ENCODE measurements around the gene NFATC3. TPM values are rescaled to one million over a fixed set of nuclear protein-coding genes. Genes with fewer than 3 reads are reported as not detected.
"Not testable (repeated sequence)": the region's sequence is repeated elsewhere in the genome, so short reads cannot be mapped to it uniquely, and the experiment has no call there.

Gene NFATC3
- total RNA-seq, 1 donor from 2014 or later = 22.9 TPM

DNA sequence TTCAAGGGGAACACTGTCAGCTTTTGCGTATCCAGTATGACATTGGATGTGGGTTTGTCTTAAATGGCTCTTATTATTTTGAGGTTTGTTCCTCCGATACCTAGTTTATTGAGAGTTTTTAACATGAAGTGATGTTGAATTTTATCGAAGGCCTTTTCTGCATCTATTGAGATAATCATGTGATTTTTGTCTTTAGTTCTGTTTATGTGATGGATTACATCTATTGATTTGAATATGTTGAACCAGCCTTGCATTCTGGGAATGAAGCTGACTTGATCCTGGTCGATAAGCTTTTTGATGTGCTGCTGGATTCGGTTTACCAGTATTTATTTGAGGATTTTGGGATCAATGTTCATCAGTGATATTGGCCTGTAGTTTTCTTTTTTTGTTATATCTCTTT lies 24.0 kb downstream of the NFATC3 start:
- DNase-seq (ENCODE audit: low spot score); intact Hi-C loops (cut with DNase I): not testable (repeated sequence)

DNA sequence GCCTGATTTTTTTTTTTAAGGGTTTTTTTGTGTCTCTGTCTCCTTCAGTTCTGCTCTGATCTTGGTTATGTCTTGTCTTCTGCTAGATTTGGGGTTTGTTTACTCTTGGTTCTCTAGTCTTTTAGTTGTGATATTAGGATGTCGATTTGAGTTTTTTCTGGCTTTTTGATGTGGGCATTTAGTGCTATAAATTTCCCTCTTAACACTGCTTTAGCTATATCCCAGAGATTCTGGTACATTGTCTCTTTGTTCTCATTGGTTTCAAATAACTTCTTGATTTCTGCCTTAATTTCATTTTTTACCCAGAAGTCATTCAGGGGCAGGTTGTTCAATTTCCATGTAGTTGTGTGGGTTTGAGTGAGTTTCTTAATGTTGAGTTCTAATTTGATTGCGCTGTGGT lies 25.4 kb downstream of the NFATC3 start:
- DNase-seq (ENCODE audit: low spot score); intact Hi-C loops (cut with DNase I): not testable (repeated sequence)

- DNase-seq (ENCODE audit: low spot score) = no peak
- intact Hi-C loops (cut with DNase I) = no loop called here
Observed at GRCh38 chr16:68111379-68111778, 26.2 kb downstream of the NFATC3 start.

- intact Hi-C loops (cut with DNase I) = no loop called here
- no peak for DNase-seq (ENCODE audit: low spot score)
Observed at GRCh38 chr16:68113059-68113761, 28.0 kb downstream of the NFATC3 start.

GRCh38 chr16:68113765-68114240 lies 28.6 kb downstream of the NFATC3 start:
- no peak for DNase-seq (ENCODE audit: low spot score)
- intact Hi-C loops (cut with DNase I) = no loop called here

DNA sequence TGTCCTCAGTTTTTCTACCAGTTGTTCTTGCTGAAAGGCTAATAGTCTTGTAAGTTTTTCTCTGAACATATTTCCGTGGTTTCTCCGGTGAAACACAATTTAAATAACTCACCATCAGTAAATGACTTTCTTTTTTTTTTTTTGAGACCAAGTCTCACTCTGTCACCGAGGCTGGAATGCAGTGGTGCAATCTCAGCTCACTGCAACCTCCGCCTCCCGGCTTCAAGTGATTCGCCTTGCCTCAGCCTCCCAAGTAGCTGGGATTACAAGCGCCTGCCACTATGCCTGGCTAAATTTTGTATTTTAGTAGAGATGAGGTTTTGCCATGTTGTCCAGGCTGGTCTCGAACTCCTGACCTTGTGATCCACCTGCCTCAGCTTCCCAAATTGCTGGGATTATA lies 29.8 kb downstream of the NFATC3 start:
- intact Hi-C loops (cut with DNase I); DNase-seq (ENCODE audit: low spot score): not testable (repeated sequence)

- no peak for DNase-seq (ENCODE audit: low spot score)
- intact Hi-C loops (cut with DNase I) = no loop called here
Observed at GRCh38 chr16:68115851-68116250, 30.7 kb downstream of the NFATC3 start.

GRCh38 chr16:68116256-68116867 lies 31.2 kb downstream of the NFATC3 start:
- no peak for DNase-seq (ENCODE audit: low spot score)
- intact Hi-C loops (cut with DNase I) = no loop called here

GRCh38 chr16:68117884-68118283 lies 32.7 kb downstream of the NFATC3 start:
- intact Hi-C loops (cut with DNase I) = no loop called here
- DNase-seq (ENCODE audit: low spot score) = no peak

- intact Hi-C loops (cut with DNase I); DNase-seq (ENCODE audit: low spot score): not testable (repeated sequence)
Observed at GRCh38 chr16:68118954-68119353, 33.8 kb downstream of the NFATC3 start.

DNA sequence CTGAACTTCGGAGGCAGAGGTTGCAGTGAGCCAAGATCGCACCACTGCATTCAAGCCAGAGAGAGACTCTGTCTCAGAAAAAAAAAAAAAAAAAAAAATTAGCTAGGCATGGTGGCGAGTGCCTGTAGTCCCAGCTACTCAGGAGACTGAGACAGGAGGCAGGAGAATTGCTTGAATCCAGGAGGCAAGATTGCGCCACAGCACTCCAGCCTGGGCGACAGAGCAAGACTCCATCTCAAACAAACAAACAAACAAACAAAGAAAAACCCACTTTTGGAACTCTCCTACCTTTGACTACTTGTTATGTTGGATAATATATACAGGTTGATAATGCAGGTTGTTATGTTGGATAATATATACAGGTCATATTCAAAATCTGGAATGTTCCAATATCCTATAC lies 35.3 kb downstream of the NFATC3 start:
- DNase-seq (ENCODE audit: low spot score); intact Hi-C loops (cut with DNase I): not testable (repeated sequence)

DNA sequence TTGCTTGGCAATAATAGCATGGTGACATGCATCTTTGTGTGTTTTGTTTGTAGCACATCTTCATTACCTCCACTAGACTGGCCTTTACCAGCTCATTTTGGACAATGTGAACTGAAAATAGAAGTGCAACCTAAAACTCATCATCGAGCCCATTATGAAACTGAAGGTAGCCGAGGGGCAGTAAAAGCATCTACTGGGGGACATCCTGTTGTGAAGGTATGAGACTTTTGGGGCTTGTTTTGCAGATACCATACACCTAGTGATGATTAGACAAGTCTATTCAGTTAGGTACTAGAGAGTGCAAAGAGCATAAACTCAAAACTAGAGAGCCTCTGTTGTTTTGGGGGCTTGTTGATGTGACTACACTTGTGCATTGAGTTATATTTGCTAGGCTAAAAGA lies 41.2 kb downstream of the NFATC3 start:
- no peak for DNase-seq (ENCODE audit: low spot score)
- intact Hi-C loops (cut with DNase I) = no loop called here

DNA sequence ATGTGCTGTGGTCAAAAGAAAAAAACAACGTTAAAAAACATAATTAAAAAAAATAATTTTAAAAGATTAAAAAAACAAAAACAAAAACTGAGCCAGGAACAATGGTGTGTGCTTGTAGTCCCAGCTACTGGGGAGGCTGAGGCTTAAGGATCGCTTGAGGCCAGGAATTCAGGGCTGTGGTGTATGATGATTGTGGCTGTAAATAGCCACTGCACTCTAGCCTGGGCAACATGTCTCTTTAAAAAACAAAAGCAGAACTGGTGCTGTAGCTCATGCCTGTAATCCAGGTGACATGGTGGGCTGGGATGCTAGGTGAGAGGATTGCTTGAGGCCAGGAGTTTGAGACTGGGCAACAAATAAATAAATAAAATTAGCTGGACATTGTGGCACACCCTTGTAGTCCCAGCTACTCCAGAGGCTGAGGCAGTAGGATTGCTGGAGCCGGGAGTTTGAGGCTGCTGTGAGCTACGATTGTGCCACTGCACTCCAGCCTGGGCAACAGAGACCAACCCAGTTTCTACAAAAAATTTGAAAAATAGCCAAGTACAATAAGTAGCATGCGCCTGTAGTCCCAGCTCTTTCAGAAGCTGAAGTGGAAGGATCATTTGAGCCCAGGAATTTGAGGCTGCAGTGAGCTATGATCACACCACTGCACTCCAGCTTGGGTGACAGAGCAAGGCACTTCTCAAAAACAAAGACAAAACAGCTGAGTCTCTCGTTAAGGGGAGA lies 43.6 kb downstream of the NFATC3 start:
- no peak for DNase-seq (ENCODE audit: low spot score)
- intact Hi-C loops (cut with DNase I) = no loop called here

DNA sequence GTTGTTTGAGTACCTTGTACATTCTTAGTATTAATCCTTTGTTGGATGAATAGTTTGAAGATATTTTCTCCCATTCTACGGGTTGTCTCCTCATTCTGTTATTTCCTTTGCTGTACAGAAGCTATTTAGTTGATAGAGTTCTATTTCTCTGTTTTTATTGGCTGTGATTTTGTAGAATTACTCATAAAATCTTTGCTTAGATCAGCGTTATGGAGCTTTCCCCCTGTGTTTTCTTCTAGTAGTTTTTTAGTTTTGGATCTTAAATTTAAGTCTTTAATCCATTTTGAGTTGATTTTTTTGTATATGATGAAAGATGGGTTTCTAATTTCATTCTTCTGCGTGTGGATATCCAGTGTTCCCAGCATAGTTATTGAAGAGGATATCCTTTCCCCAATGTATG lies 45.4 kb downstream of the NFATC3 start:
- intact Hi-C loops (cut with DNase I) = no loop called here
- DNase-seq (ENCODE audit: low spot score) = no peak

GRCh38 chr16:68131813-68132706 lies 46.9 kb downstream of the NFATC3 start:
- no peak for DNase-seq (ENCODE audit: low spot score)
- intact Hi-C loops (cut with DNase I) = no loop called here

GRCh38 chr16:68133000-68133399 lies 47.8 kb downstream of the NFATC3 start:
- DNase-seq (ENCODE audit: low spot score); intact Hi-C loops (cut with DNase I): not testable (repeated sequence)

DNA sequence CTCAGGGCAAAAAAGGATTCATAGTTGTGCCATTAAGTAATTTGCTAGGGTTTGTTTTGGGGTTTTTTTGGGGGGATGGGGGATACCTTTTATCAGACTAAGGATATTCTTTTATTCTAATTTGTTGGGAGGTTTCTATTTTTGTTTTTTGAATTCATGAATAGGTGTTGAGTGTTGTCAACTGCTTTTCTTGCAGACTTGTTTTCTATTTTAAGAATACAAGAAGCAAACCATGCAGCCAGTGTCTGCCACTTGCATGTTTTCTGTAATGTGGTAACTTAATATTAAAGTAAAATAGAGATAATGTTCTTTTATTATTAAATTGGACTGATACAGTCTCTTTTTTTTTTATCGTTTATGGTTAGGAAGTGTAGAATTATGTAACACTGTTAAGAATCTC lies 49.5 kb downstream of the NFATC3 start:
- intact Hi-C loops (cut with DNase I) = no loop called here
- DNase-seq (ENCODE audit: low spot score) = no peak

GRCh38 chr16:68136515-68136914 lies 51.3 kb downstream of the NFATC3 start:
- no peak for DNase-seq (ENCODE audit: low spot score)
- intact Hi-C loops (cut with DNase I) = no loop called here

DNA sequence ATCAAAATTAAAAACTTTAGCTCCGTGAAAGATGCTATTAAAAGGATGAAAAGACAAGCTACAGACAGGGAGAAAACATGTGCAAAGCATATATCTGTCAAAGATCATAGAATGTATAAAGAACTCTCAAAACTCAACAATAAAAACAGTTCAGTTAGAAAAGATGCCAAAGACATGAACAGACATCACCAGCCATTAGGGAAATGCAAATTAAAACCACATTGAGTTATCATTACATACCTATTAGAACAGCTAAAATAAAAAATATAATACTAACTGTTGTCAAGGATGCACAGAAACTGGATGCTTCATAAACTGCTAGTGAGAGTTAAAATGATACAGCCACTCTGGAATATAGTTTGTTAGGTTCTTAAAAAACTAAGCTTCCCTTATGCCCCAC lies 58.8 kb downstream of the NFATC3 start:
- intact Hi-C loops (cut with DNase I) = no loop called here

DNA sequence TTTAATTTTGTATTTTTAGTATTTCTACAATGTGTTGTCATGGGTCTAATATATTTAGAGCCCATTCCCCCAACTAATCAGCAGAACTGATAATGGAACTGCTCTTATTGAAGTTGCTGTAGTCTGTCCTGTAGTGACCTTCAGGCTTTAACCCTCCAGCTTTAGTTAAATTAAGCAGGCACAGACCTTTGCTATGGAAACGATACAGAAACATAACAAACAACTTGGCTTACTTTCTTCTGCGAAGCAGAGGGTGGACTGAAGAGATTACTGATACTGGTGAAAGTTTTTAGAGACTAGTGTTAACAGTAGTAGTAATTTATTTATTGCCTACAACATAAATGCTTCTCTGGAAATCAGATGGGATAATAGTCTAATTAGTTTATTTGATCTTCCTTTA lies 61.4 kb downstream of the NFATC3 start:
- intact Hi-C loops (cut with DNase I) = no loop called here

More for the DNA sequence above, 58.8 kb downstream of the NFATC3 start:
- DNase-seq (ENCODE audit: low spot score) = no peak

More for the DNA sequence above, 61.4 kb downstream of the NFATC3 start:
- DNase-seq (ENCODE audit: low spot score) = no peak
